ENCODE measurements around the gene NLE1. TPM values are rescaled to one million over a fixed set of nuclear protein-coding genes. Genes with fewer than 3 reads are reported as not detected.

NLE1 gene
- polyA plus RNA-seq, 2 of the 4 experiments (the other 2 are of a cell fraction): 19.3 to 29.7 TPM

GRCh38 chr17:35142467-35142796 lies 329 bp upstream of the NLE1 start:
- Histone ChIP-seq H3K4me3 (peak overlapping the region; percentile 87; the same call in 1 of the 3 replicates), H3K4me2 (peak overlapping the region; percentile 40; the same call in 2 of the 3 replicates), H3K27ac (no peak overlapping the region), H3K4me1 (peaks cover 9% of the 10 kb centered on the region; the same call in 2 of the 3 replicates), H3K9me3 (no peaks in the 10 kb centered on the region)
- DNase-seq (ENCODE audit: low read depth in 1 of 2, low spot score in 1 of 2): no peak
- POLR2A ChIA-PET: no interaction called here
- no peak for FAIRE-seq
- CTCF ChIA-PET: interaction anchor here (0.8 to 3.5 kb wide), 5 partner anchors 15 to 521 kb away, joined by 3 to 27 read pairs (median 3); partner anchors contain the start of genes FNDC8 and RAD51D
- 58% methylated on average over 8 of the region's 8 CpGs for WGBS (ENCODE audit: missing lambda C conversion rate)
- TF ChIP-seq ZC3H11A (IDR thresholded peaks at IDR 0.05) (no peak), ZSCAN20 (CRISPR knock-in tag; IDR thresholded peaks at IDR 0.05) (no peak), RNF2 (IDR thresholded peaks at IDR 0.05; ENCODE audit: borderline replicate concordance, low read depth) (no peak), KDM5A (IDR thresholded peaks at IDR 0.05) (no peak), FOSB (CRISPR knock-in tag; IDR thresholded peaks at IDR 0.05) (no peak), FOXS1 (CRISPR knock-in tag; IDR thresholded peaks at IDR 0.05) (no peak), MAFK (IDR thresholded peaks at IDR 0.05; ENCODE audit: partially characterized antibody) (no peak), JUN (IDR thresholded peaks at IDR 0.05) (no peak), CHD2 (IDR thresholded peaks at IDR 0.05; ENCODE audit: low read length, partially characterized antibody) (no peak)
- TF ChIP-seq, protein P1, sequence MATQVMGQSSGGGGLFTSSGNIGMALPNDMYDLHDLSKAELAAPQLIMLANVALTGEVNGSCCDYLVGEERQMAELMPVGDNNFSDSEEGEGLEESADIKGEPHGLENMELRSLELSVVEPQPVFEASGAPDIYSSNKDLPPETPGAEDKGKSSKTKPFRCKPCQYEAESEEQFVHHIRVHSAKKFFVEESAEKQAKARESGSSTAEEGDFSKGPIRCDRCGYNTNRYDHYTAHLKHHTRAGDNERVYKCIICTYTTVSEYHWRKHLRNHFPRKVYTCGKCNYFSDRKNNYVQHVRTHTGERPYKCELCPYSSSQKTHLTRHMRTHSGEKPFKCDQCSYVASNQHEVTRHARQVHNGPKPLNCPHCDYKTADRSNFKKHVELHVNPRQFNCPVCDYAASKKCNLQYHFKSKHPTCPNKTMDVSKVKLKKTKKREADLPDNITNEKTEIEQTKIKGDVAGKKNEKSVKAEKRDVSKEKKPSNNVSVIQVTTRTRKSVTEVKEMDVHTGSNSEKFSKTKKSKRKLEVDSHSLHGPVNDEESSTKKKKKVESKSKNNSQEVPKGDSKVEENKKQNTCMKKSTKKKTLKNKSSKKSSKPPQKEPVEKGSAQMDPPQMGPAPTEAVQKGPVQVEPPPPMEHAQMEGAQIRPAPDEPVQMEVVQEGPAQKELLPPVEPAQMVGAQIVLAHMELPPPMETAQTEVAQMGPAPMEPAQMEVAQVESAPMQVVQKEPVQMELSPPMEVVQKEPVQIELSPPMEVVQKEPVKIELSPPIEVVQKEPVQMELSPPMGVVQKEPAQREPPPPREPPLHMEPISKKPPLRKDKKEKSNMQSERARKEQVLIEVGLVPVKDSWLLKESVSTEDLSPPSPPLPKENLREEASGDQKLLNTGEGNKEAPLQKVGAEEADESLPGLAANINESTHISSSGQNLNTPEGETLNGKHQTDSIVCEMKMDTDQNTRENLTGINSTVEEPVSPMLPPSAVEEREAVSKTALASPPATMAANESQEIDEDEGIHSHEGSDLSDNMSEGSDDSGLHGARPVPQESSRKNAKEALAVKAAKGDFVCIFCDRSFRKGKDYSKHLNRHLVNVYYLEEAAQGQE (IDR thresholded peaks at IDR 0.05): no peak
- TF ChIP-seq, protein P2, sequence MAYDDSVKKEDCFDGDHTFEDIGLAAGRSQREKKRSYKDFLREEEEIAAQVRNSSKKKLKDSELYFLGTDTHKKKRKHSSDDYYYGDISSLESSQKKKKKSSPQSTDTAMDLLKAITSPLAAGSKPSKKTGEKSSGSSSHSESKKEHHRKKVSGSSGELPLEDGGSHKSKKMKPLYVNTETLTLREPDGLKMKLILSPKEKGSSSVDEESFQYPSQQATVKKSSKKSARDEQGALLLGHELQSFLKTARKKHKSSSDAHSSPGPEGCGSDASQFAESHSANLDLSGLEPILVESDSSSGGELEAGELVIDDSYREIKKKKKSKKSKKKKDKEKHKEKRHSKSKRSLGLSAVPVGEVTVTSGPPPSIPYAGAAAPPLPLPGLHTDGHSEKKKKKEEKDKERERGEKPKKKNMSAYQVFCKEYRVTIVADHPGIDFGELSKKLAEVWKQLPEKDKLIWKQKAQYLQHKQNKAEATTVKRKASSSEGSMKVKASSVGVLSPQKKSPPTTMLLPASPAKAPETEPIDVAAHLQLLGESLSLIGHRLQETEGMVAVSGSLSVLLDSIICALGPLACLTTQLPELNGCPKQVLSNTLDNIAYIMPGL (CRISPR knock-in tag; IDR thresholded peaks at IDR 0.05; ENCODE audit: borderline replicate concordance): no peak
- TF ChIP-seq, protein P3, sequence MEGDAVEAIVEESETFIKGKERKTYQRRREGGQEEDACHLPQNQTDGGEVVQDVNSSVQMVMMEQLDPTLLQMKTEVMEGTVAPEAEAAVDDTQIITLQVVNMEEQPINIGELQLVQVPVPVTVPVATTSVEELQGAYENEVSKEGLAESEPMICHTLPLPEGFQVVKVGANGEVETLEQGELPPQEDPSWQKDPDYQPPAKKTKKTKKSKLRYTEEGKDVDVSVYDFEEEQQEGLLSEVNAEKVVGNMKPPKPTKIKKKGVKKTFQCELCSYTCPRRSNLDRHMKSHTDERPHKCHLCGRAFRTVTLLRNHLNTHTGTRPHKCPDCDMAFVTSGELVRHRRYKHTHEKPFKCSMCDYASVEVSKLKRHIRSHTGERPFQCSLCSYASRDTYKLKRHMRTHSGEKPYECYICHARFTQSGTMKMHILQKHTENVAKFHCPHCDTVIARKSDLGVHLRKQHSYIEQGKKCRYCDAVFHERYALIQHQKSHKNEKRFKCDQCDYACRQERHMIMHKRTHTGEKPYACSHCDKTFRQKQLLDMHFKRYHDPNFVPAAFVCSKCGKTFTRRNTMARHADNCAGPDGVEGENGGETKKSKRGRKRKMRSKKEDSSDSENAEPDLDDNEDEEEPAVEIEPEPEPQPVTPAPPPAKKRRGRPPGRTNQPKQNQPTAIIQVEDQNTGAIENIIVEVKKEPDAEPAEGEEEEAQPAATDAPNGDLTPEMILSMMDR (IDR thresholded peaks at IDR 0.05): no peak; the same call in 2 of the 3 replicates
- peak; percentile 23 to 50; a peak in 4 of 6 replicates for ATAC-seq

- ATAC-seq (no peak), FAIRE-seq (no peak), DNase-seq (ENCODE audit: low read depth in 1 of 2, low spot score in 1 of 2) (no peak)
- H3K27ac ChIP-seq: no peak overlapping the region
- no peak overlapping the region for H3K4me3 ChIP-seq
- TF ChIP-seq, protein P3 (IDR thresholded peaks at IDR 0.05): no peak
- TF ChIP-seq BHLHE40 (IDR thresholded peaks at IDR 0.05; ENCODE audit: low read depth, low read length) (no peak), KDM1A (IDR thresholded peaks at IDR 0.05; ENCODE audit: low read depth) (no peak), CBX8 (IDR thresholded peaks at IDR 0.05) (no peak), MYC (IDR thresholded peaks at IDR 0.05; ENCODE audit: borderline replicate concordance, low read length) (no peak), RFX5 (IDR thresholded peaks at IDR 0.05) (no peak), TFCP2L1 (CRISPR knock-in tag; IDR thresholded peaks at IDR 0.05) (no peak), NR3C1 (IDR thresholded peaks at IDR 0.05) (no peak), FOSB (CRISPR knock-in tag; IDR thresholded peaks at IDR 0.05) (no peak)
- peaks cover 9% of the 10 kb centered on the region; the same call in 2 of the 3 replicates for H3K4me1 ChIP-seq
- CTCF ChIA-PET: interaction anchor here (2.9 kb wide), 1 partner anchor 18 kb away, joined by 23 read pairs; the partner anchor contains the start of gene RAD51D
- POLR2A ChIA-PET: no interaction called here
- H3K4me2 ChIP-seq: no peak overlapping the region
- WGBS (ENCODE audit: missing lambda C conversion rate): 94% methylated on average over 6 of the region's 6 CpGs
- H3K9me3 ChIP-seq: no peaks in the 10 kb centered on the region
These were observed 3.9 kb downstream of the NLE1 start for GRCh38 chr17:35138218-35138617.
